BLaER1 (cell line): ENCODE data around the gene DNAJC16.
A peak's percentile ranks its signal among the peaks of the same experiment; 100 is the strongest.

Source experiments
- H3K27ac ChIP-seq: shearing (Covaris generic); formaldehyde crosslinking; 2 replicates; pipeline ENCODE4 v1.8.1; 2022
- H3K27me3 ChIP-seq: shearing (Covaris generic); formaldehyde crosslinking; 2 replicates; pipeline ENCODE4 v1.8.1; 2022
- H3K36me3 ChIP-seq: shearing (Covaris generic); formaldehyde crosslinking; 2 replicates; pipeline ENCODE4 v1.8.1; 2022
- H3K4me1 ChIP-seq: shearing (Covaris generic); formaldehyde crosslinking; 2 replicates; pipeline ENCODE4 v1.8.1; 2022
- H3K4me2 ChIP-seq: shearing (Covaris generic); formaldehyde crosslinking; 2 replicates; pipeline ENCODE4 v1.8.1; 2022
- H3K4me3 ChIP-seq: shearing (Covaris generic); formaldehyde crosslinking; 2 replicates; pipeline ENCODE4 v1.8.1; 2022
- H3K9ac ChIP-seq: shearing (Covaris generic); formaldehyde crosslinking; 2 replicates; pipeline ENCODE4 v1.8.1; 2022
- H3K9me3 ChIP-seq: shearing (Covaris generic); formaldehyde crosslinking; 2 replicates; pipeline ENCODE4 v1.8.1; 2022
- H4K20me1 ChIP-seq: shearing (Covaris generic); formaldehyde crosslinking; 2 replicates; pipeline ENCODE4 v1.8.1; 2022
- Cebpa-rat ChIP-seq: shearing (Covaris generic); IDR thresholded peaks from 2 replicates; pipeline ENCODE4 v1.8.1; 2022

Gene DNAJC16

DNA sequence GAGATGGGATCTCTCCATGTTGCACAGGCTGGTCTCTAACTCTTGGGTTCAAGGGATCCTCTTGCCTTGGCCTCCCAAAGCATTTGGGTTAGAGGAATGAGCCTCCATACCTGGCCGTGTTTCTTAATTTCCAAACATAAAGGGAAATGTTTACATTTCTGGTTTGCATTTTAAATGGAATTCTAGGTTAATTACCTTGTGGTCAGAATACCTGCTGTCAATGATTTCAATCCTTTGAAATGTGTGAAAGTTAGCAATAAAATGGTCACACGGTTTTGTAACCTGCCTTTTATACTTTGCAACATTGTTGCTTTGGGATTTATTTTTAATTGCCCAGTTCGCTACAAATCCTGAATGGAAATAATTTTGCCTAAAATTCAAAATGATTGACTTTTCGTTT is 31.9 kb downstream of the DNAJC16 start:
- no peaks in the 10 kb centered on the region for H3K4me1 ChIP-seq
- H3K36me3 ChIP-seq = peaks cover 54% of the 10 kb centered on the region
- H3K4me2 ChIP-seq = no peak overlapping the region

GRCh38 chr1:15559189-15559810 is 32.7 kb downstream of the DNAJC16 start:
- no peak for TF ChIP-seq Cebpa-rat
- no peak overlapping the region for H3K9ac ChIP-seq
- no peak overlapping the region for H3K4me2 ChIP-seq
- no peak overlapping the region for H3K4me3 ChIP-seq
- no peaks in the 10 kb centered on the region for H3K4me1 ChIP-seq
- H4K20me1 ChIP-seq = no peaks in the 10 kb centered on the region
- no peaks in the 10 kb centered on the region for H3K27me3 ChIP-seq
- no peaks in the 10 kb centered on the region for H3K9me3 ChIP-seq
- H3K27ac ChIP-seq = no peak overlapping the region
- peaks cover 61% of the 10 kb centered on the region for H3K36me3 ChIP-seq

More for the DNA sequence above, 31.9 kb downstream of the DNAJC16 start:
- H3K27me3 ChIP-seq = no peaks in the 10 kb centered on the region
- no peak overlapping the region for H3K27ac ChIP-seq
- no peak for TF ChIP-seq Cebpa-rat
- H3K9me3 ChIP-seq = no peaks in the 10 kb centered on the region
- no peak overlapping the region for H3K4me3 ChIP-seq
- no peaks in the 10 kb centered on the region for H4K20me1 ChIP-seq
- H3K9ac ChIP-seq = no peak overlapping the region

- peaks cover 70% of the 10 kb centered on the region for H3K36me3 ChIP-seq
- H3K4me2 ChIP-seq = no peak overlapping the region
- H3K4me1 ChIP-seq = peaks cover 33% of the 10 kb centered on the region
- no peak overlapping the region for H3K9ac ChIP-seq
- no peak overlapping the region for H3K27ac ChIP-seq
- no peaks in the 10 kb centered on the region for H3K27me3 ChIP-seq
- H4K20me1 ChIP-seq = no peaks in the 10 kb centered on the region
- H3K4me3 ChIP-seq = no peak overlapping the region
- no peaks in the 10 kb centered on the region for H3K9me3 ChIP-seq
- TF ChIP-seq Cebpa-rat = no peak
Observed at GRCh38 chr1:15568387-15569073, 41.9 kb downstream of the DNAJC16 start.

DNA sequence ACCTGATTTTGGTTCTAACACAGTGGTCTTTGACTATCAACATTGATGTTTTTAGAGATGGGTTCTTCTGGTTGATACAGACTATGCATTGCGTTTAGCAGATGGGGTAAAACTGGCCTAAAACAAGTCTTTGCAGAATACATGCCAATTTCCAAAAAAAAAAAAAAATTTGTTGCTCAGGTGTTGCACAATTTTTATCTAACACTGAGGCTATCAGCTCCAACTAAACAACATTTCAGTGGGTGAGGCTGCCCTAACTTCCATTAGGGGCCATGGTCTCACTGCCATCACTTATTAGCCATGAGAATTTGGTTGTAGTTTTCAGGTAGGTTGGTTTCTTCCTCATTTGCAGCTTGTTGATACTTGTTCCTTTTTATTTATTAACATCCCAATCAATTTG is 44.2 kb downstream of the DNAJC16 start:
- H3K27me3 ChIP-seq = no peaks in the 10 kb centered on the region
- H4K20me1 ChIP-seq = no peaks in the 10 kb centered on the region
- H3K9me3 ChIP-seq = no peaks in the 10 kb centered on the region
- TF ChIP-seq Cebpa-rat = no peak
- peaks cover 35% of the 10 kb centered on the region for H3K4me1 ChIP-seq
- peak overlapping the region; percentile 68 for H3K4me2 ChIP-seq
- H3K36me3 ChIP-seq = peaks cover 48% of the 10 kb centered on the region
- H3K27ac ChIP-seq = peak overlapping the region; percentile 66
- no peak overlapping the region for H3K9ac ChIP-seq
- H3K4me3 ChIP-seq = no peak overlapping the region

- Histone ChIP-seq H4K20me1 (no peaks in the 10 kb centered on the region), H3K4me1 (peaks cover 35% of the 10 kb centered on the region), H3K27ac (peak overlapping the region; percentile 66), H3K4me3 (no peak overlapping the region), H3K4me2 (peak overlapping the region; percentile 68), H3K36me3 (peaks cover 44% of the 10 kb centered on the region), H3K9me3 (no peaks in the 10 kb centered on the region), H3K9ac (no peak overlapping the region), H3K27me3 (no peaks in the 10 kb centered on the region)
- TF ChIP-seq Cebpa-rat = no peak
Observed at GRCh38 chr1:15571266-15571665, 44.6 kb downstream of the DNAJC16 start.

DNA sequence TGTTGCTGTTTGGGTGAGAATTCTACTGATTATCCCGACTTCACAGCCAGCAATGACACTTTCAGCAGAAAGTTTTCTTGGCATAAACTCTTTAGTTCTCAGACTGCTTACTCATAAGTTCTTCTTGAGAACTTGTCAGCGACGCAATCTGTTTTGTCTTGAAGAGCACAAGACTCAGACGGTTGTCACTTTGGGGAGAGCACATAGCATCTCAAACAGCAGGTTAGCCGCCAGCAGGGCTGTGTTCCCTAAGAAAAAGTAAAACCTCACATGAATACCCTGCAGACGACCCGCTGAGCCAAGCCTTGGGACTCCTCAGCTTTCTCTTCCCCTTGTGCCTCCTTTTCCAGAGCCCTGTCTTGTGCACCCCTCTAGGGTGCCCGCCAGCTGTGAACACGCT is 46.8 kb downstream of the DNAJC16 start:
- H3K4me2 ChIP-seq = no peak overlapping the region
- H3K27ac ChIP-seq = no peak overlapping the region

DNA sequence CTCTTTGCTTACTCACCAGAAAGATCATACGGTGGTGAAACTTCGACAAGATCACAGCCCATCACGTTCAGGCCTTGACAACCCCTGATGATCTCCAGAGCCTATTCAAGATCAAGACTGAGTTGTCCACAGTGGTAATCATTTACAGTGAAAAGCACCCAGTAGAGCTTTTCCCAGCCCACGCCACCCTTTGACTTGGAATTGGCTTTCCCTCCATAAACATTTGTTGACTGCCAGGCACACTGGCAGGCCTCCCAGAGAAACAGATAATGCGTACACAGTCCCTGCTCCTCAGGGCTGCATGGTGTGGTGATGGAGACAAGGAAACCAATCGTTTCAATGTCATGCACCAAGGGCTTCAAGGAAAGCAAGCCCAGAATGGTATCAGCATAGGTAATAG is 48.1 kb downstream of the DNAJC16 start:
- Histone ChIP-seq H3K4me1 (peaks cover 53% of the 10 kb centered on the region), H3K4me3 (no peak overlapping the region), H4K20me1 (no peaks in the 10 kb centered on the region), H3K9ac (no peak overlapping the region), H3K4me2 (no peak overlapping the region), H3K27me3 (no peaks in the 10 kb centered on the region), H3K36me3 (peaks cover 9% of the 10 kb centered on the region), H3K27ac (no peak overlapping the region), H3K9me3 (no peaks in the 10 kb centered on the region)
- no peak for TF ChIP-seq Cebpa-rat

More for the DNA sequence above, 46.8 kb downstream of the DNAJC16 start:
- Histone ChIP-seq H3K36me3 (peaks cover 22% of the 10 kb centered on the region), H3K9ac (no peak overlapping the region), H3K4me1 (peaks cover 42% of the 10 kb centered on the region), H3K27me3 (no peaks in the 10 kb centered on the region), H3K9me3 (no peaks in the 10 kb centered on the region), H4K20me1 (no peaks in the 10 kb centered on the region), H3K4me3 (no peak overlapping the region)
- TF ChIP-seq Cebpa-rat = no peak

DNA sequence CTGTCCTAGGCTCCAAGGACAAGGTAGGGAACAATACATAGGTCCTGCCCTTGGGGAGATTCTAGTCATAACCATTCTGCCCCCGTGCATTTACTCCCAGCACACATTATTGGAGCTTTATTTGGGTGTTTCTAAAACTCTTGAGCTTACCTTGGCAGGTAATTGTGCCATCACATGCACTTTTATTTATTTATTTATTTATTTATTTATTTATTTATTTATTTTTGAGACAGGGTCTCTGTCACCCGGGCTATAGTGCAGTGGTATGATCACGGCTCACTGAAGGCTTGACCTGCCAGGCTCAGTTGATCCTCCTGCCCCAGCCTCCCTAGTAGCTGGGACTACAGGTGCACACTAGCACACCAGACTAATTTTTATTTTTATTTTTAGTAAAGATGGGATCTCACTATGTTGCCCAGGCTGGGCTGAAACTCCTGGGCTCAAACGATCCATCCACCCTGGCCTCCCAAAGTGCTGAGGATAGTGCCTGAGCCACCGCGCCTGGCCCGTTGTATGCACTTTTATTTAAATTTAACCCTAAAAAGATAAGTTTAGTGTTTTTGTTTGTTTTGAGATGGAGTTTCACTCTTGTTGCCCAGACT is 49.0 kb downstream of the DNAJC16 start:
- TF ChIP-seq Cebpa-rat = no peak
- H3K27me3 ChIP-seq = no peaks in the 10 kb centered on the region

GRCh38 chr1:15577691-15578090 is 51.0 kb downstream of the DNAJC16 start:
- H3K4me2 ChIP-seq = peak overlapping the region; percentile 13; the same call in 1 of the 2 replicates
- no peak overlapping the region for H3K27ac ChIP-seq
- TF ChIP-seq Cebpa-rat = no peak
- H3K9ac ChIP-seq = no peak overlapping the region
- no peaks in the 10 kb centered on the region for H3K36me3 ChIP-seq
- peaks cover 29% of the 10 kb centered on the region for H3K4me1 ChIP-seq
- H3K27me3 ChIP-seq = no peaks in the 10 kb centered on the region
- no peaks in the 10 kb centered on the region for H4K20me1 ChIP-seq
- H3K9me3 ChIP-seq = no peaks in the 10 kb centered on the region
- H3K4me3 ChIP-seq = no peak overlapping the region

More for the DNA sequence above, 49.0 kb downstream of the DNAJC16 start:
- H3K36me3 ChIP-seq = peaks cover 2% of the 10 kb centered on the region; the same call in 1 of the 2 replicates
- no peak overlapping the region for H3K4me2 ChIP-seq
- no peak overlapping the region for H3K4me3 ChIP-seq
- no peaks in the 10 kb centered on the region for H3K9me3 ChIP-seq
- no peaks in the 10 kb centered on the region for H4K20me1 ChIP-seq
- peaks cover 49% of the 10 kb centered on the region for H3K4me1 ChIP-seq
- H3K27ac ChIP-seq = no peak overlapping the region
- H3K9ac ChIP-seq = no peak overlapping the region

DNA sequence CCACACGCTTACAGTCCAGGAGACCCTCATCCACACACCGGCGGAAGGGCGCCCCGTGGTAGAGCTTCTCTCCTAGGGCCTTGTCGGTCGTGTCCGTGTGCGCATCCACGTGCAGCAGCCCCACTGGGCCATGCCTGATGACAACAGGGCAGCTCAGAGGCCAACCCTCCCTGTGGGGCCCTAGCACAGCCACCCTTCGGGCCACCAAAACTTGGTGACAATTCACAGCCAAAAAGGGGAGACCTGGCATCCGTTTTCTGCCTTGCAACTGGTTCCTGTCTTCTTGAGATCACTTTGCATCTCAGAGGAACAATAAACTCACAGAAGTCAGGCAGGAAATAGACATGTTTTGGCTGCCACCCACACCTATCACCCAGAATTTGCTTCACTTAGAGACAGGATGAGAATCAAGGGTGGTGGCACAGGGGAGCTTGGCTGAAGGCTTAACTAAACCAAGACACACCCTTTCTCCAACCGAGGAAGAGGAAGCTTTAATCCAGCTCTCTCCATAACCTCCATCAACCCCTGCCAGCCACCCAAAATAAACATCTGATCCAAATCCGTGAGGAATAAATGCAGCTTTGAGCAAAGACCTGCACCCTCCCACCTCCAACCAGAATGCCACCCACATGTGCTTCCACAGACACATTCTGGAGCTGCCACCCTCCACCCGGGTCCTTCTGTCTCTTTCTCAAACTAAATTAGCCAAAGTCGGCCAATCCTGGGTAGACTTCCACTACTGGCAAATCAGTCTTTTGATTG is 52.5 kb downstream of the DNAJC16 start:
- Histone ChIP-seq H3K9ac (no peak overlapping the region), H3K27ac (no peak overlapping the region), H3K36me3 (no peaks in the 10 kb centered on the region), H4K20me1 (no peaks in the 10 kb centered on the region), H3K4me1 (peaks cover 21% of the 10 kb centered on the region), H3K27me3 (peaks cover 4% of the 10 kb centered on the region), H3K9me3 (no peaks in the 10 kb centered on the region), H3K4me3 (no peak overlapping the region), H3K4me2 (peak overlapping the region; percentile 7; the same call in 1 of the 2 replicates)
- TF ChIP-seq Cebpa-rat = no peak
